ENCODE data around the gene SPOCK1.

DNA sequence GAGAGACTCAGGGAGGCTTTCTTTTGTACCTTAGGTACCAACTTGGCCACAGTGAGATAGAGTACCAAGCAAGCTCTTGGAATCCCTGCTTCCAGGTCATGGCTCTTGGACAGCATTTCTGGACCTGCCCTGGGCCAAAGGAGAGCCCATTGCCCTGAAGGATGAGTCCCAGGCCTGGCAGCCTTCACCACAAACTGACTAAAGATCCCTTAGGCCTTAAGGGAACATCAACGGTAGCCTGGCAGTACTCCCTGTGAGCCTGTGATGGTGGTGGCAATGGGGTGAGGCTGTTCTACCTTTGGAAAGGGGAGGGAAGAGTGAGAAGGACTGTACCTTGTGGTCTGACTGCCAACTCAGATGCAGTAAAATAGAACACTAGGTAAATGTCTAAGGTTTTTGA lies 334.6 kb downstream of the SPOCK1 start:
- no peak for TF ChIP-seq ZBED1 (IDR thresholded peaks at IDR 0.05)
- TF ChIP-seq EZH2 (IDR thresholded peaks at IDR 0.05; ENCODE audit: borderline replicate concordance, low read depth, low read length) = no peak
- no peak for TF ChIP-seq ATF1 (CRISPR knock-in tag; IDR thresholded peaks at IDR 0.05)
- no peak for TF ChIP-seq ATF1 (tag; IDR thresholded peaks at IDR 0.05)
- TF ChIP-seq, protein P1, sequence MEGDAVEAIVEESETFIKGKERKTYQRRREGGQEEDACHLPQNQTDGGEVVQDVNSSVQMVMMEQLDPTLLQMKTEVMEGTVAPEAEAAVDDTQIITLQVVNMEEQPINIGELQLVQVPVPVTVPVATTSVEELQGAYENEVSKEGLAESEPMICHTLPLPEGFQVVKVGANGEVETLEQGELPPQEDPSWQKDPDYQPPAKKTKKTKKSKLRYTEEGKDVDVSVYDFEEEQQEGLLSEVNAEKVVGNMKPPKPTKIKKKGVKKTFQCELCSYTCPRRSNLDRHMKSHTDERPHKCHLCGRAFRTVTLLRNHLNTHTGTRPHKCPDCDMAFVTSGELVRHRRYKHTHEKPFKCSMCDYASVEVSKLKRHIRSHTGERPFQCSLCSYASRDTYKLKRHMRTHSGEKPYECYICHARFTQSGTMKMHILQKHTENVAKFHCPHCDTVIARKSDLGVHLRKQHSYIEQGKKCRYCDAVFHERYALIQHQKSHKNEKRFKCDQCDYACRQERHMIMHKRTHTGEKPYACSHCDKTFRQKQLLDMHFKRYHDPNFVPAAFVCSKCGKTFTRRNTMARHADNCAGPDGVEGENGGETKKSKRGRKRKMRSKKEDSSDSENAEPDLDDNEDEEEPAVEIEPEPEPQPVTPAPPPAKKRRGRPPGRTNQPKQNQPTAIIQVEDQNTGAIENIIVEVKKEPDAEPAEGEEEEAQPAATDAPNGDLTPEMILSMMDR (IDR thresholded peaks at IDR 0.05 in 2 of 3, conservative IDR thresholded peaks at IDR 0.05 in 1 of 3; ENCODE audit: insufficient read depth in 2 of 3, low read depth in 1 of 3, low read length in 3 of 3) = no peak
- TF ChIP-seq NR3C1 (CRISPR knock-in tag; IDR thresholded peaks at IDR 0.05) = no peak
- TF ChIP-seq SMAD1 (IDR thresholded peaks at IDR 0.05; ENCODE audit: low read depth, low read length, partially characterized antibody) = no peak
- no peak for TF ChIP-seq ESRRB (CRISPR knock-in tag; IDR thresholded peaks at IDR 0.05; ENCODE audit: borderline replicate concordance)
- no peak for TF ChIP-seq NFE2L1 (tag; IDR thresholded peaks at IDR 0.05; ENCODE audit: borderline replicate concordance, low read depth)
- no peak for TF ChIP-seq RAD21 (CRISPR knock-in tag; conservative IDR thresholded peaks at IDR 0.05 in 1 of 2, IDR thresholded peaks at IDR 0.05 in 1 of 2)
- TF ChIP-seq, protein P2, sequence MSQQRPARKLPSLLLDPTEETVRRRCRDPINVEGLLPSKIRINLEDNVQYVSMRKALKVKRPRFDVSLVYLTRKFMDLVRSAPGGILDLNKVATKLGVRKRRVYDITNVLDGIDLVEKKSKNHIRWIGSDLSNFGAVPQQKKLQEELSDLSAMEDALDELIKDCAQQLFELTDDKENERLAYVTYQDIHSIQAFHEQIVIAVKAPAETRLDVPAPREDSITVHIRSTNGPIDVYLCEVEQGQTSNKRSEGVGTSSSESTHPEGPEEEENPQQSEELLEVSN (IDR thresholded peaks at IDR 0.05; ENCODE audit: borderline replicate concordance in 1 of 2, extremely low read depth in 1 of 2, insufficient read depth in 1 of 2, insufficient read length in 1 of 2, low read depth in 1 of 2, low read length in 1 of 2, poor library complexity in 1 of 2, severe bottlenecking in 1 of 2) = no peak
- TF ChIP-seq HDGF (IDR thresholded peaks at IDR 0.05) = no peak
